ENCODE measurements around the gene IL17RD.

IL17RD gene

DNA sequence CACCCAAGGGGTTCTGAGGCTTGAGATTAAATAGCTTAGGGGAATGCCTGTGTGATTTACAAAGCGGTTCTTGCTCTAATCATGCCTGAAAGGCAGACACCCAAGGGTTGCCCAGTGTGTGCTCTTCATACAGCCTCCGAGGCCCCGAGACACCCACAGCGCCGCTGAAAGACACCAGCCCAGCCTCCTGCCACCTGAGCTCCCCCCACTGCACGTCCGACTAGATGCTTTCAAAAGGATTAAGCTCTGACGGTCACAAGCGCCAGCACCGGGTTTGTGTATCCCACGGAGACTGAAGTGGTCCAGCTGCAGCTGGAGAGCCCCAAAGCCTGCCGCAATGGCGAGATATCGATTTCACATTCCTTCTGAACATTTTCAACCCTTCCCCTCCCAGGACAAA, 54.4 kb downstream of the IL17RD start:
- H3K27ac ChIP-seq (ENCODE audit: insufficient read depth in 1 of 2, low read depth in 1 of 2, low read length in 2 of 2, poor library complexity in 1 of 2, severe bottlenecking in 2 of 2) = no peak overlapping the region
- H3K36me3 ChIP-seq (ENCODE audit: control insufficient read depth in 4 of 4, insufficient read depth in 4 of 4, low read length in 3 of 4) = no peaks in the 10 kb centered on the region
- CTCF ChIA-PET = interaction anchor here (0.8 to 2.0 kb wide), 5 partner anchors 9 to 121 kb away, joined by 3 to 12 read pairs (median 4); no protein-coding TSS in a partner anchor
- POLR2A ChIA-PET = no interaction called here
- 97% methylated on average over 11 of the region's 14 CpGs for WGBS (ENCODE audit: insufficient coverage)
- no peak overlapping the region for H3K4me3 ChIP-seq (ENCODE audit: control insufficient read depth in 1 of 7, extremely low read depth in 1 of 7, insufficient read depth in 4 of 7, low read depth in 2 of 7, low read length in 6 of 7)
- no peaks in the 10 kb centered on the region for H3K4me1 ChIP-seq (ENCODE audit: control extremely low read depth in 1 of 4, control insufficient read depth in 4 of 4, insufficient read depth in 4 of 4, low read length in 3 of 4)
- no peaks in the 10 kb centered on the region for H3K9me3 ChIP-seq (ENCODE audit: control extremely low read depth in 1 of 5, control insufficient read depth in 4 of 5, insufficient read depth in 2 of 5, low read depth in 1 of 5, low read length in 4 of 5)
- peaks cover 0 to 9% (median 0%) of the 10 kb centered on the region in 5 experiments for H3K27me3 ChIP-seq (replicated peaks in 2 of 5; ENCODE audit: control insufficient read depth in 4 of 5, insufficient read depth in 5 of 5, low read length in 4 of 5)
- no peak for DNase-seq

- CTCF ChIA-PET = interaction anchor here (0.8 to 1.8 kb wide), 4 partner anchors 9 to 120 kb away, joined by 3 to 12 read pairs (median 4); no protein-coding TSS in a partner anchor
- Histone ChIP-seq H3K27ac (ENCODE audit: insufficient read depth in 1 of 2, low read depth in 1 of 2, low read length in 2 of 2, poor library complexity in 1 of 2, severe bottlenecking in 2 of 2) (no peak overlapping the region), H3K36me3 (ENCODE audit: control insufficient read depth in 4 of 4, insufficient read depth in 4 of 4, low read length in 3 of 4) (no peaks in the 10 kb centered on the region), H3K4me1 (ENCODE audit: control extremely low read depth in 1 of 4, control insufficient read depth in 4 of 4, insufficient read depth in 4 of 4, low read length in 3 of 4) (no peaks in the 10 kb centered on the region), H3K9me3 (ENCODE audit: control extremely low read depth in 1 of 5, control insufficient read depth in 4 of 5, insufficient read depth in 2 of 5, low read depth in 1 of 5, low read length in 4 of 5) (no peaks in the 10 kb centered on the region), H3K4me3 (ENCODE audit: control insufficient read depth in 1 of 7, extremely low read depth in 1 of 7, insufficient read depth in 4 of 7, low read depth in 2 of 7, low read length in 6 of 7) (no peak overlapping the region), H3K27me3 (replicated peaks in 2 of 5; ENCODE audit: control insufficient read depth in 4 of 5, insufficient read depth in 5 of 5, low read length in 4 of 5) (peaks cover 0 to 9% (median 0%) of the 10 kb centered on the region in 5 experiments)
- whole genome bisulfite sequencing (ENCODE audit: insufficient coverage) = 100% methylated on average over 4 of the region's 4 CpGs
- POLR2A ChIA-PET = interaction anchor here (0.5 kb wide), 1 partner anchor 716 kb away, joined by 3 read pairs; no protein-coding TSS in a partner anchor
- DNase-seq = no peak
These were observed 54.9 kb downstream of the IL17RD start for GRCh38 chr3:57110214-57110613.

DNA sequence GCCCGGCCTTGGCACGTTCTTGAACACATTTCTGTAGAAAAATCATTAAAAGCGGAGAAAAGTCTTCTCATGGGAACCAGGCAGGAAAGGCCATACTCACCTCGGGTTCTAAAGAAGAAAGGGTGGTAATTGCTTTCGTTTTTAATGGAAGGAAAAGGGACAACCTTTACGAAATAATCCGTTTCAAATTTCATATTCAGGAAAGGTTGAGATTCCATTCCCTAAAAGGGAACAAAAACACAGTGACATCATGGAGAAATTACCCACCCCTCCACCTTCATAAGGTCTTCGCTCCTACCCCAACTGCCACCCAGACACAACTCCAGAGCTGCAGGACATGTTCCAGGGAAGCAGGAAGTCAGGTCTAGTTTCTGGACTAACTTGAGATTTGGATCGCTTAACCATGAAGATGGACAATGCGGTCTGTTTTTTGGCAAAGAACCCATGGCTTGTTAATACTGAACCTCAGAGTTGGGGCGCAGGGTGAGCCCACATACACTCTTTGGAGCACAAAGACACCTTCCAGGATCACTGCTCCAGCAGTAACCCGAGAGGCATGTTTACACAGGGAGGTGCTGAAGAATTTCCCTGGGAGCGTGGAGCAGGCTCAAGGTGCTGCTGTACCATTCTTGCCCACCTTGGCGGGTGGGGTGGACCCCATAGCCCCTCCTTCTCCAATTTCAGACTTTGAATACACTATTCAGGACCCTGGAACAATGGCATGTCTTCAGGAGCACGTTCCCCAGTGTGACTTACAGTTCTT, 55.5 kb downstream of the IL17RD start:
- ChIA-PET CTCF (interaction anchor here (0.8 to 1.8 kb wide), 2 partner anchors 8 to 27 kb away, joined by 3 to 12 read pairs; no protein-coding TSS in a partner anchor), POLR2A (interaction anchor here (0.5 to 0.6 kb wide), 2 partner anchors 117 to 717 kb away, joined by 3 to 4 read pairs; no protein-coding TSS in a partner anchor)
- no peak overlapping the region for H3K27ac ChIP-seq (ENCODE audit: insufficient read depth in 1 of 2, low read depth in 1 of 2, low read length in 2 of 2, poor library complexity in 1 of 2, severe bottlenecking in 2 of 2)
- no peak for DNase-seq
- no peaks in the 10 kb centered on the region for H3K9me3 ChIP-seq (ENCODE audit: control extremely low read depth in 1 of 5, control insufficient read depth in 4 of 5, insufficient read depth in 2 of 5, low read depth in 1 of 5, low read length in 4 of 5)
- no peaks in the 10 kb centered on the region for H3K4me1 ChIP-seq (ENCODE audit: control extremely low read depth in 1 of 4, control insufficient read depth in 4 of 4, insufficient read depth in 4 of 4, low read length in 3 of 4)
- WGBS (ENCODE audit: insufficient coverage) = 90% methylated on average over 11 of the region's 15 CpGs
- H3K27me3 ChIP-seq (replicated peaks in 2 of 5; ENCODE audit: control insufficient read depth in 4 of 5, insufficient read depth in 5 of 5, low read length in 4 of 5) = peaks cover 0 to 7% (median 0%) of the 10 kb centered on the region in 5 experiments
- H3K4me3 ChIP-seq (ENCODE audit: control insufficient read depth in 1 of 7, extremely low read depth in 1 of 7, insufficient read depth in 4 of 7, low read depth in 2 of 7, low read length in 6 of 7) = no peak overlapping the region
- H3K36me3 ChIP-seq (ENCODE audit: control insufficient read depth in 4 of 4, insufficient read depth in 4 of 4, low read length in 3 of 4) = no peaks in the 10 kb centered on the region

DNA sequence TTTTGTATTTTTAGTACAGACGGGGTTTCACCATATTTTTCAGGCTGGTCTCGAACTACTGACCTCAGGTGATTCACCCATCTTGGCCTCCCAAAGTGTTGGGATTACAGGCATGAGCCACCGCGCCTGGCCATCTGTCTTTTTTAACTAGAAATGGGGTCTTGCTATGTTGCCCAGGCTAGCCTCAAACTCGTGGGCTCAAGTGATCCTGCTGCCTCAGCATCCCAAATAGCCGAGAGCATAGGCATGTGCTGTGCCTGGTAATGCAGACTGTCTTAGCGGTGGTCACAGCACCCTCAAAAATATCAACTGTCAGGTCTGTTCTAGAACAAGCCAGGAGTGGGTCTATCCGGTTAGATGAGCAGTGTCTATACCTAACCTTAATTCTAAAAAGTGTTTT, 56.5 kb downstream of the IL17RD start:
- Histone ChIP-seq H3K4me3 (ENCODE audit: control insufficient read depth in 1 of 7, extremely low read depth in 1 of 7, insufficient read depth in 4 of 7, low read depth in 2 of 7, low read length in 6 of 7) (no peak overlapping the region), H3K36me3 (ENCODE audit: control insufficient read depth in 4 of 4, insufficient read depth in 4 of 4, low read length in 3 of 4) (no peaks in the 10 kb centered on the region), H3K9me3 (ENCODE audit: control extremely low read depth in 1 of 5, control insufficient read depth in 4 of 5, insufficient read depth in 2 of 5, low read depth in 1 of 5, low read length in 4 of 5) (no peaks in the 10 kb centered on the region), H3K27me3 (replicated peaks in 2 of 5; ENCODE audit: control insufficient read depth in 4 of 5, insufficient read depth in 5 of 5, low read length in 4 of 5) (peaks cover 0 to 6% (median 0%) of the 10 kb centered on the region in 5 experiments), H3K27ac (ENCODE audit: insufficient read depth in 1 of 2, low read depth in 1 of 2, low read length in 2 of 2, poor library complexity in 1 of 2, severe bottlenecking in 2 of 2) (no peak overlapping the region), H3K4me1 (ENCODE audit: control extremely low read depth in 1 of 4, control insufficient read depth in 4 of 4, insufficient read depth in 4 of 4, low read length in 3 of 4) (no peaks in the 10 kb centered on the region)
- DNase-seq = no peak
- POLR2A ChIA-PET = no interaction called here
- WGBS (ENCODE audit: insufficient coverage) = 97% methylated on average over 8 of the region's 8 CpGs
- CTCF ChIA-PET = no interaction called here

GRCh38 chr3:57105585-57105984, 59.6 kb downstream of the IL17RD start:
- Histone ChIP-seq H3K27ac (ENCODE audit: insufficient read depth in 1 of 2, low read depth in 1 of 2, low read length in 2 of 2, poor library complexity in 1 of 2, severe bottlenecking in 2 of 2) (no peak overlapping the region), H3K36me3 (ENCODE audit: control insufficient read depth in 4 of 4, insufficient read depth in 4 of 4, low read length in 3 of 4) (no peaks in the 10 kb centered on the region), H3K9me3 (ENCODE audit: control extremely low read depth in 1 of 5, control insufficient read depth in 4 of 5, insufficient read depth in 2 of 5, low read depth in 1 of 5, low read length in 4 of 5) (no peaks in the 10 kb centered on the region), H3K4me1 (ENCODE audit: control extremely low read depth in 1 of 4, control insufficient read depth in 4 of 4, insufficient read depth in 4 of 4, low read length in 3 of 4) (no peaks in the 10 kb centered on the region), H3K4me3 (ENCODE audit: control insufficient read depth in 1 of 7, extremely low read depth in 1 of 7, insufficient read depth in 4 of 7, low read depth in 2 of 7, low read length in 6 of 7) (no peak overlapping the region), H3K27me3 (replicated peaks in 2 of 5; ENCODE audit: control insufficient read depth in 4 of 5, insufficient read depth in 5 of 5, low read length in 4 of 5) (peaks cover 0 to 11% (median 0%) of the 10 kb centered on the region in 5 experiments)
- no peak for DNase-seq
- WGBS (ENCODE audit: insufficient coverage) = 99% methylated on average over 7 of the region's 9 CpGs
- CTCF ChIA-PET = interaction anchor here (1.2 to 2.1 kb wide), 2 partner anchors 14 to 65 kb away, joined by 3 to 5 read pairs; no protein-coding TSS in a partner anchor
- POLR2A ChIA-PET = no interaction called here

DNA sequence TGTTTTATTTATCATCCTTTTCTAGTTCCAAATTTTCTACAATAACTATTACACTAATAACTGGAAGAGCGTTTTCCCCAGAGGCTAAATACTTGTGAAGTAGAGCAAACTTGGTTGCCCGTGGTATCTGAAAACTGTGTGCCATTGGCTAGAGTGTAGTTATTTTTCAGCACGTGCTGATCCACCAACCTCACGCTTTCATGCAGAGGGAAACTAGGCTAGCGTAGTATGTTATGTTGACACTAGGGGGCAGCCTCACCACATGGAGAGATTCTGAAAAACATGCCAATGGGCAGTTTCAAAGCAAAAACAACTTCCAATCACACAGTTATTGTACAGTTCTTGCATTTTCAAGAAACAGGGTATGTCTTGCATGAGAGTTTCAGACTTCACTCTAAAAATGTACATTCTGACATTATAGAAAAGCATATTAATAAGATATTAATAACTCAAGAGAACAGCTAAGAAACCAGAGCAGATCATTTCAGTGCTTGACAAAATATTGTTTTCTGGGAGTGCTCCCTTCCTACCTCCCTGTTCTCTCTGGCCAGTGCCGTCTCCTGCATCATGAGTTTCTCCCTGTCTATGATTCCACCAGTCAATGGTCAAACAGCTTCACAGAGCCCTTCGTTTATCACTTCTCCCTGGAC, 65.0 kb downstream of the IL17RD start:
- CTCF ChIA-PET = interaction anchor here (0.7 to 7.7 kb wide), 17 partner anchors 9 to 756 kb away, joined by 3 to 36 read pairs (median 4); no protein-coding TSS in a partner anchor
- no peaks in the 10 kb centered on the region for H3K36me3 ChIP-seq (ENCODE audit: control insufficient read depth in 4 of 4, insufficient read depth in 4 of 4, low read length in 3 of 4)
- POLR2A ChIA-PET = no interaction called here
- WGBS (ENCODE audit: insufficient coverage) = 42% methylated on average over 4 of the region's 7 CpGs
- H3K4me1 ChIP-seq (ENCODE audit: control extremely low read depth in 1 of 4, control insufficient read depth in 4 of 4, insufficient read depth in 4 of 4, low read length in 3 of 4) = peaks cover 0 to 4% (median 0%) of the 10 kb centered on the region in 4 experiments
- H3K27me3 ChIP-seq (replicated peaks in 2 of 5; ENCODE audit: control insufficient read depth in 4 of 5, insufficient read depth in 5 of 5, low read length in 4 of 5) = peaks cover 0 to 5% (median 0%) of the 10 kb centered on the region in 5 experiments
- no peaks in the 10 kb centered on the region for H3K9me3 ChIP-seq (ENCODE audit: control extremely low read depth in 1 of 5, control insufficient read depth in 4 of 5, insufficient read depth in 2 of 5, low read depth in 1 of 5, low read length in 4 of 5)
- no peak overlapping the region for H3K27ac ChIP-seq (ENCODE audit: insufficient read depth in 1 of 2, low read depth in 1 of 2, low read length in 2 of 2, poor library complexity in 1 of 2, severe bottlenecking in 2 of 2)
- no peak overlapping the region for H3K4me3 ChIP-seq (ENCODE audit: control insufficient read depth in 1 of 7, extremely low read depth in 1 of 7, insufficient read depth in 4 of 7, low read depth in 2 of 7, low read length in 6 of 7)
- DNase-seq = peak; percentile 77 to 87 (median 84)
